GM20000 (cell line): ENCODE results near the gene SDR42E2.

Experiments used
- DNase-seq: peaks from one replicate; pipeline ENCODE4 v3.0.0; 2012; ENCODE audit warnings: low spot score
- CTCF ChIP-seq: IDR thresholded peaks from 2 replicates; pipeline ENCODE4 v1.5.1; 2012; ENCODE audit warnings: mild to moderate bottlenecking, control low read depth; ENCODE audit errors: extremely low read depth, missing control alignments

Gene SDR42E2

GRCh38 chr16:22161999-22162655 lies at the start of gene SDR42E2:
Gene SDR42E2, plus strand, starts transcription at chr16:22162506. Its CDS starts 3,077 bp downstream, at chr16:22165583.
- DNase-seq, result peak; percentile 57
- no peak for TF ChIP-seq CTCF

GRCh38 chr16:22116095-22116700 lies 46.1 kb upstream of the SDR42E2 start:
- no peak for TF ChIP-seq CTCF
- no peak for DNase-seq

GRCh38 chr16:22117609-22118008 lies 44.7 kb upstream of the SDR42E2 start:
- TF ChIP-seq CTCF, result no peak
- no peak for DNase-seq

GRCh38 chr16:22120440-22120839 lies 41.9 kb upstream of the SDR42E2 start:
- no peak for TF ChIP-seq CTCF
- no peak for DNase-seq

GRCh38 chr16:22122239-22122638 lies 40.1 kb upstream of the SDR42E2 start:
- no peak for TF ChIP-seq CTCF
- DNase-seq, result no peak

- peak; percentile 26 for TF ChIP-seq CTCF
- DNase-seq, result no peak
Measured at GRCh38 chr16:22123146-22123545, 39.2 kb upstream of the SDR42E2 start.

- no peak for DNase-seq
- TF ChIP-seq CTCF, result no peak
Measured at GRCh38 chr16:22123759-22124490, 38.4 kb upstream of the SDR42E2 start.
